Mesothelial cell of epicardium (in vitro differentiated cells): ENCODE results near the gene MEIS1. TPM values are rescaled to one million over a fixed set of nuclear protein-coding genes. Genes with fewer than 3 reads are reported as not detected.

Experiments
- DNase-seq, 2 experiments: peaks; one replicate each; pipeline ENCODE4 v3.0.0; 2021; ENCODE audit warnings: low spot score in 2 of 2; ENCODE audit not compliant: unreplicated experiment in 2 of 2
- H3K27ac Mint-ChIP-seq: 2 replicates; pipeline ENCODE4 v1.8.0; 2021; ENCODE audit warnings: mixed read lengths
- H3K27me3 Mint-ChIP-seq: 2 replicates; pipeline ENCODE4 v1.8.0; 2021; ENCODE audit warnings: low read depth, mixed read lengths
- H3K36me3 Mint-ChIP-seq: 2 replicates; pipeline ENCODE4 v1.8.0; 2021; ENCODE audit warnings: mixed read lengths
- H3K4me1 Mint-ChIP-seq: 2 replicates; pipeline ENCODE4 v1.8.0; 2021; ENCODE audit warnings: mixed read lengths
- H3K4me3 Mint-ChIP-seq: 2 replicates; pipeline ENCODE4 v1.8.0; 2021; ENCODE audit warnings: mild to moderate bottlenecking, moderate library complexity, mixed read lengths
- H3K9me3 Mint-ChIP-seq: 2 replicates; pipeline ENCODE4 v1.8.0; 2021; ENCODE audit warnings: mixed read lengths
- CTCF ChIP-seq: fragments of 200-600 bp; sonication (generic); IDR thresholded peaks from one replicate; pipeline ENCODE4 v1.5.0; 2021; ENCODE audit warnings: antibody characterized with exemption; ENCODE audit not compliant: unreplicated experiment
- total RNA-seq: library from RNA; stranded (reverse); gene quantifications from 3 replicates; pipeline ENCODE4 v1.2.1, GENCODE V29; 2021

Gene MEIS1
- total RNA-seq, 1 donor from 2014 or later: 324 TPM

DNA sequence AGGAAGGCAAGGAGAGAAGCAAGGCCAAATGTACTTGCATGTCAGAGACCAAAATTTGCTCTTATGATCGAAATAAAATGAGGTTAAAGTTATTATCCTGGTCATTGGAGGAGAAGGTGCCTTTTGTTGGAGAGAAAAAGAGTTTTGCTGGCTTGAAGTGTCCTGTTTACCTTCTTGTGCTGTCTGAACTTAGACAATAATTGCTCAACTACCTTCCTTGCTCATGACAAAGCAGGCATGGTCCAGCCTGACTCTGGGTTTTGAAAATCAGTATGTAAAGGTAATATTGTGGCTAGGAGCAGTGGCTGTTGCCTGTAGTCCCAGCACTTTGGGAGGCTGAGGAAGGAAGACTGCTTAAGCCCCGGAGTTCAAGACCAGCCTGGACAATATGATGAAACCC is 89.1 kb downstream of the MEIS1 start:
- TF ChIP-seq CTCF: no peak
- H3K27ac Mint-ChIP-seq: peak overlapping the region; percentile 26
- H3K27me3 Mint-ChIP-seq: no peaks in the 10 kb centered on the region
- H3K4me3 Mint-ChIP-seq: no peak overlapping the region
- H3K4me1 Mint-ChIP-seq: peaks cover 56% of the 10 kb centered on the region
- no peaks in the 10 kb centered on the region for H3K9me3 Mint-ChIP-seq
- no peak for DNase-seq
- H3K36me3 Mint-ChIP-seq: peaks cover 28% of the 10 kb centered on the region

- H3K36me3 Mint-ChIP-seq: peaks cover 27% of the 10 kb centered on the region
- H3K4me1 Mint-ChIP-seq: peaks cover 60% of the 10 kb centered on the region
- H3K4me3 Mint-ChIP-seq: no peak overlapping the region
- H3K27ac Mint-ChIP-seq: peak overlapping the region; percentile 47
- H3K9me3 Mint-ChIP-seq: no peaks in the 10 kb centered on the region
- no peak for TF ChIP-seq CTCF
- DNase-seq: no peak
- H3K27me3 Mint-ChIP-seq: no peaks in the 10 kb centered on the region
These were observed 90.7 kb downstream of the MEIS1 start for GRCh38 chr2:66525606-66526005.

GRCh38 chr2:66526180-66526579 is 91.3 kb downstream of the MEIS1 start:
- H3K27me3 Mint-ChIP-seq: no peaks in the 10 kb centered on the region
- no peak for DNase-seq
- peaks cover 31% of the 10 kb centered on the region for H3K36me3 Mint-ChIP-seq
- no peaks in the 10 kb centered on the region for H3K9me3 Mint-ChIP-seq
- peak overlapping the region; percentile 47 for H3K27ac Mint-ChIP-seq
- H3K4me3 Mint-ChIP-seq: no peak overlapping the region
- peaks cover 63% of the 10 kb centered on the region for H3K4me1 Mint-ChIP-seq
- TF ChIP-seq CTCF: no peak

GRCh38 chr2:66528974-66529724 is 94.2 kb downstream of the MEIS1 start:
- Mint-ChIP-seq H3K27me3 (no peaks in the 10 kb centered on the region), H3K36me3 (peaks cover 37% of the 10 kb centered on the region), H3K4me1 (peaks cover 67% of the 10 kb centered on the region), H3K27ac (peak overlapping the region; percentile 30), H3K9me3 (no peaks in the 10 kb centered on the region), H3K4me3 (no peak overlapping the region)
- no peak for TF ChIP-seq CTCF
- no peak for DNase-seq

GRCh38 chr2:66530651-66531050 is 95.7 kb downstream of the MEIS1 start:
- H3K9me3 Mint-ChIP-seq: no peaks in the 10 kb centered on the region
- peaks cover 37% of the 10 kb centered on the region for H3K36me3 Mint-ChIP-seq
- H3K4me1 Mint-ChIP-seq: peaks cover 70% of the 10 kb centered on the region
- no peak for DNase-seq
- no peaks in the 10 kb centered on the region for H3K27me3 Mint-ChIP-seq
- TF ChIP-seq CTCF: no peak
- H3K4me3 Mint-ChIP-seq: no peak overlapping the region
- peak overlapping the region; percentile 66 for H3K27ac Mint-ChIP-seq

DNA sequence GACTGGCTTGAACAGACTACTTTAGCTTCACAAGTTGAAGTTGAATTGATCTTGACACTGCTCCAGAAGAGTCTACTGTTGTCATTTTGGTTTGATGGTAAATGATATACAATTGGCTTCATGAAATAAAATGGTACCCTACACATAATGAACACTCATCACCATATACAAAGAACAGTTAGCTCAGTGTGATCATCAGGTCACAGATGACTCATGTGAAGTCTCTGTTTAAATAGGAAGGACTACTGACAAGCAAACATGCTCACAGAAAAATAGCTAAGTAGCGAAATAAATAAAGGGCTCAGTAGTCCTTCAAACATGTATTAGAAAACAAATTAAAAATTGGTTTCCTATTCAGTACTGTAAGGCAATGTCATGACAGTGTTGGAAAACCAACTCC is 96.2 kb downstream of the MEIS1 start:
- TF ChIP-seq CTCF: no peak
- peak overlapping the region; percentile 66 for H3K27ac Mint-ChIP-seq
- no peaks in the 10 kb centered on the region for H3K9me3 Mint-ChIP-seq
- no peaks in the 10 kb centered on the region for H3K27me3 Mint-ChIP-seq
- no peak overlapping the region for H3K4me3 Mint-ChIP-seq
- no peak for DNase-seq
- H3K36me3 Mint-ChIP-seq: peaks cover 37% of the 10 kb centered on the region
- peaks cover 70% of the 10 kb centered on the region for H3K4me1 Mint-ChIP-seq
